ENCODE results near the gene CLCNKA.
"Not testable (repeated sequence)": the region's sequence is repeated elsewhere in the genome, so short reads cannot be mapped to it uniquely, and the experiment has no call there.

Gene CLCNKA

GRCh38 chr1:15974855-15975254 is 47.0 kb upstream of the CLCNKA start:
- no peaks in the 10 kb centered on the region for H3K27me3 ChIP-seq (replicated peaks; ENCODE audit: insufficient read depth, low read length)
- H2AFZ ChIP-seq (ENCODE audit: low read length), result peak overlapping the region; percentile 52
- no peaks in the 10 kb centered on the region for H3K9me3 ChIP-seq (replicated peaks; ENCODE audit: insufficient read depth, low read length)
- H3K9ac ChIP-seq (ENCODE audit: low read length), result peak overlapping the region; percentile 56; the same call in 1 of the 2 replicates
- peak overlapping the region; percentile 84 for H3K4me3 ChIP-seq (ENCODE audit: low read length)
- no peak for DNase-seq
- 0 out of 2 replicates have a peak, but pooled peaks cover 2% of the 10 kb centered on the region for H3F3A ChIP-seq (ENCODE audit: insufficient read depth, low read length)
- no peaks in the 10 kb centered on the region for H3K9me2 ChIP-seq (replicated peaks; ENCODE audit: insufficient read depth, low read length)
- H3K36me3 ChIP-seq (replicated peaks; ENCODE audit: insufficient read depth, low read length), result no peaks in the 10 kb centered on the region
- H3K4me1 ChIP-seq (ENCODE audit: low read length), result 0 out of 2 replicates have a peak, but pooled peaks cover 9% of the 10 kb centered on the region
- peaks cover 36% of the 10 kb centered on the region for H3K79me2 ChIP-seq (ENCODE audit: low read length)
- no peak overlapping the region for H3K27ac ChIP-seq (ENCODE audit: low read length)
- H3K4me2 ChIP-seq (ENCODE audit: low read depth, low read length), result peak overlapping the region; percentile 85
- H4K20me1 ChIP-seq (ENCODE audit: insufficient read depth, low read length), result no peaks in the 10 kb centered on the region
- no peak for TF ChIP-seq EZH2phosphoT487 (IDR thresholded peaks at IDR 0.05; ENCODE audit: low read length)
- no peak for TF ChIP-seq CTCF (IDR thresholded peaks at IDR 0.05; ENCODE audit: low read length)

- Histone ChIP-seq H3K9me2 (replicated peaks; ENCODE audit: insufficient read depth, low read length) (no peaks in the 10 kb centered on the region), H3K4me2 (ENCODE audit: low read depth, low read length) (peak overlapping the region; percentile 85), H2AFZ (ENCODE audit: low read length) (peak overlapping the region; percentile 52), H3K4me1 (ENCODE audit: low read length) (0 out of 2 replicates have a peak, but pooled peaks cover 9% of the 10 kb centered on the region), H3K4me3 (ENCODE audit: low read length) (peak overlapping the region; percentile 84), H3K9me3 (replicated peaks; ENCODE audit: insufficient read depth, low read length) (no peaks in the 10 kb centered on the region), H3K27me3 (replicated peaks; ENCODE audit: insufficient read depth, low read length) (no peaks in the 10 kb centered on the region), H4K20me1 (ENCODE audit: insufficient read depth, low read length) (no peaks in the 10 kb centered on the region), H3K36me3 (replicated peaks; ENCODE audit: insufficient read depth, low read length) (no peaks in the 10 kb centered on the region), H3K79me2 (ENCODE audit: low read length) (peaks cover 34% of the 10 kb centered on the region), H3K27ac (ENCODE audit: low read length) (no peak overlapping the region), H3K9ac (ENCODE audit: low read length) (peak overlapping the region; percentile 56; the same call in 1 of the 2 replicates), H3F3A (ENCODE audit: insufficient read depth, low read length) (0 out of 2 replicates have a peak, but pooled peaks cover 2% of the 10 kb centered on the region)
- peak; percentile 62 for DNase-seq
- TF ChIP-seq EZH2 (optimal IDR thresholded peaks at IDR 0.05; ENCODE audit: low read depth, low read length), result no peak
- no peak for TF ChIP-seq EZH2phosphoT487 (IDR thresholded peaks at IDR 0.05; ENCODE audit: low read length)
- no peak for TF ChIP-seq CTCF (IDR thresholded peaks at IDR 0.05; ENCODE audit: low read length)
Observed at GRCh38 chr1:15975358-15975804, 46.5 kb upstream of the CLCNKA start.

- H3K9ac ChIP-seq (ENCODE audit: low read length), result peak within 1 kb of the TSS; percentile 56
- no peak within 1 kb of the TSS; the same call in 1 of the 2 replicates for H3K27ac ChIP-seq (ENCODE audit: low read length)
- peak; percentile 96 for DNase-seq
- H3K36me3 ChIP-seq (replicated peaks; ENCODE audit: insufficient read depth, low read length), result no peaks in the 10 kb centered on the region
- 0 out of 2 replicates have a peak, but pooled peaks cover 9% of the 10 kb centered on the region for H3K4me1 ChIP-seq (ENCODE audit: low read length)
- H3K4me3 ChIP-seq (ENCODE audit: low read length), result peak within 1 kb of the TSS; percentile 84
- peak within 1 kb of the TSS; percentile 52 for H2AFZ ChIP-seq (ENCODE audit: low read length)
- no peaks in the 10 kb centered on the region for H4K20me1 ChIP-seq (ENCODE audit: insufficient read depth, low read length)
- TF ChIP-seq CTCF (IDR thresholded peaks at IDR 0.05; ENCODE audit: low read length) (no peak), EZH2 (optimal IDR thresholded peaks at IDR 0.05; ENCODE audit: low read depth, low read length) (no peak), EZH2phosphoT487 (IDR thresholded peaks at IDR 0.05; ENCODE audit: low read length) (no peak)
- no peaks in the 10 kb centered on the region; the same call in 1 of the 2 replicates for H3K27me3 ChIP-seq (replicated peaks; ENCODE audit: insufficient read depth, low read length)
- 0 out of 2 replicates have a peak, but pooled peaks cover 2% of the 10 kb centered on the region for H3F3A ChIP-seq (ENCODE audit: insufficient read depth, low read length)
- peak within 1 kb of the TSS; percentile 85 for H3K4me2 ChIP-seq (ENCODE audit: low read depth, low read length)
- H3K9me2 ChIP-seq (replicated peaks; ENCODE audit: insufficient read depth, low read length), result no peaks in the 10 kb centered on the region
- peaks cover 34% of the 10 kb centered on the region for H3K79me2 ChIP-seq (ENCODE audit: low read length)
- no peaks in the 10 kb centered on the region for H3K9me3 ChIP-seq (replicated peaks; ENCODE audit: insufficient read depth, low read length)
Observed at GRCh38 chr1:15975805-15976680, 45.8 kb upstream of the CLCNKA start, which contains the start of gene ZBTB17. ZBTB17 (minus strand) TSS chr1:15976101; CDS start chr1:15948495, 27,606 bp downstream.

- not testable (repeated sequence) for H3K4me1 ChIP-seq (ENCODE audit: low read length); H3K9me2 ChIP-seq (replicated peaks; ENCODE audit: insufficient read depth, low read length); H3K27me3 ChIP-seq (replicated peaks; ENCODE audit: insufficient read depth, low read length); H3K4me3 ChIP-seq (ENCODE audit: low read length); H4K20me1 ChIP-seq (ENCODE audit: insufficient read depth, low read length); DNase-seq; H3F3A ChIP-seq (ENCODE audit: insufficient read depth, low read length); H3K27ac ChIP-seq (ENCODE audit: low read length); H3K4me2 ChIP-seq (ENCODE audit: low read depth, low read length); H3K9ac ChIP-seq (ENCODE audit: low read length); H3K9me3 ChIP-seq (replicated peaks; ENCODE audit: insufficient read depth, low read length); H2AFZ ChIP-seq (ENCODE audit: low read length); H3K36me3 ChIP-seq (replicated peaks; ENCODE audit: insufficient read depth, low read length)
- peaks cover 25% of the 10 kb centered on the region for H3K79me2 ChIP-seq (ENCODE audit: low read length)
Observed at GRCh38 chr1:15977947-15978346, 43.9 kb upstream of the CLCNKA start.
